Endometrium (tissue), 2 donors: ENCODE measurements around the gene RAD54L.
"Not testable (repeated sequence)": the region's sequence is repeated elsewhere in the genome, so short reads cannot be mapped to it uniquely, and the experiment has no call there.

Experiments used
- FAIRE-seq: peaks from 2 replicates; lab custom pipeline; 2012; peaks lifted over from hg19 to GRCh38; lab: Jason Lieb, UNC
- donor health status: control.
- donor health status: control.

Gene RAD54L

DNA sequence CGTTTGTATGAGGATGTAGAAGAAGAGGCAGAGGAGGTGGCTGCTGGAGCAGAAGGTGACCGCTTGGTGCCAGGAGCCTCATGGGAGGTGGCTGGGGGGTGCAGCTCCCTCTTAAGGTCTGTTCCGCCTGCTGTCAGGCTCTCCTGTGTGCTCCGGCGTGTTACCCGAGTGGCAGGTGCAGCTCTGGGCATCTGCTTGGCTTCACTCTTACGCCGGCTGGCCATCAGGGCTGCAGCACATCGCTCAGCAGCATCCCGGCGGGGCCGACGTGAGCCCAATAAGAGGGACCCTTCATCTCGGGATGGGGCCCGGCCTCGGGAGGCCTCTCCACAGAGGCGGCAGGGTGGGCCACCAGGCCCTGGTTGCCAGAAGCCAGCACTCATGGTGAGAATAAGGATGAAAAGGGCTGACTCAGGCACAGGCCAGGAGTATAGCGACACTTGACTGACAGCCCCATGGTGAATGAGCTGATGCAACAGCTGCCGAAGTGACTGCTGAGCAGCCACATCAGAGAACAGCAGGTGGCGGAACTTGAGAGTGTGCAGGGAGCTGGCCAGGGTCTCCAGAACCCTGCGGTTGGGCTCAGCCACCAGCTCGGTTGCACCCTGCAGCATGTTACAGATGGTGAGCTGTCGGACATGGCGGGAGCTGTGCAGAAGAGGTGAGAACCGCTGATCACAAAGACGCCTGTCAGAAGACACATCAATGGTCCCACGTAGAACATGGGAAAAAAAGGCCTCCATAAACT lies 38.3 kb downstream of the RAD54L start:
- FAIRE-seq: no peak

DNA sequence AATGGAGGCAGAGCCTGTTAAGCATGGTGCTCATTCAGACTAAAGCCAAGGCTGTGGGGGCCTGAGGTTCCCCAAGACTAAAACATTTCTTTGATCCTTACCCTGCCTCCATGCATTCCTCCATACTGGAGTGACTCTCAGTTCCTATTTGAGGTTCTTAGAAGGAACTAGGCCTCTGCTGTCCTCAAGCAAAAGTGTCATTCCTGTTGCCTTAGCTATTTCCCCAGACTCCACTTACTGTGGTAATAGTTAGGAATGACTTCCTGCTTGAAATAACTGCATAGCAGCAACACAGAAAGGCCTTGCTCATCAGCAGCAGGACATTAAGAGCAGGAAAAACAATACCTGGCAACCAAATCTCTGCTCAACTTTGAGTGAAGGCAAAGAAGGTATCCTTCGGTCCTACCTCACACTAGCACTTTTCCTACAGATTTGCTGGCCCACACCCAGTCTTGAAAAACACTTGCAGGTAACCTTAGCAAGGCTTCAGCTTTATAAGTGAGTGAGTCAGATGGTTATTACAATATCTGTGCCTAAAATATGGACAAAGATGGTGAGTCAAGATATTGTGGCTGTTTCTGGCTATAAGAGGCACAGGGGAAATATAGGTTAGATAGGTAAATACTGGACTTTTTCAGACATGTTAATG lies 41.0 kb downstream of the RAD54L start:
- FAIRE-seq: no peak

DNA sequence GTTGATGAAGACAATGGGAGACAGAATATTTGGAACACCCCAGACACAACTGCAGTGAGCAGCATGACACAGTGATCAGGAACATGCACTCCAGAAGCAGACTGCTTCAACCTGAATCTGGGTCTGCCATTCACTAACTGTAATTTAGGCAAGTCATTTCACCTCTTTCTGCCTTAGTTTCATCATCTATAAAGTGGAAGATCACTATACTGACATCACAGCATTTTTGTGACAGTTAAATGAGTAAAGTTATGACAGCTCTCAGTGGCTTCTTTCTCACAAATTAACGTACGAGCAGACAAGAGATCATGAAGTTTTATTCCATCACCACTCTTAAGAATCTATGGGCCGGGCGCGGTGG lies 41.6 kb downstream of the RAD54L start:
- no peak for FAIRE-seq

DNA sequence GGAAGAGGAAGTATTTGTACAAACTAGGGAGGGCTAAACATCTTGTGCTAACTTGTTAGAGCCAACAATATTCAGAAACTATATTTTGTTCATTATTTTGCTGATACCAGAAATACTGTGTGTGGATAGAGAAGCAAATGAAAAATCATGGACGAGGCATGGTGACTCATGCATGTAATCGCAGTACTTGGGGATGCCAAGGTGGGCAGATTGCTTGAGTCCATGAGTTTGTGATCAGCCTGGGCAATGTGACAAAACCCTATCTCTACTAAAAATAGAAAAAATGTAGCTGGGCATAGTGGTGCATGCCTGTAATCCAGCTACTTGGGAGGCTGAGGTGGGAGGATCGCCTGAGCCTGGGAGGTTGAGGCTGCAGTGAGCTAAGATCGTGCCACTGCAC lies 42.4 kb downstream of the RAD54L start:
- FAIRE-seq: no peak

DNA sequence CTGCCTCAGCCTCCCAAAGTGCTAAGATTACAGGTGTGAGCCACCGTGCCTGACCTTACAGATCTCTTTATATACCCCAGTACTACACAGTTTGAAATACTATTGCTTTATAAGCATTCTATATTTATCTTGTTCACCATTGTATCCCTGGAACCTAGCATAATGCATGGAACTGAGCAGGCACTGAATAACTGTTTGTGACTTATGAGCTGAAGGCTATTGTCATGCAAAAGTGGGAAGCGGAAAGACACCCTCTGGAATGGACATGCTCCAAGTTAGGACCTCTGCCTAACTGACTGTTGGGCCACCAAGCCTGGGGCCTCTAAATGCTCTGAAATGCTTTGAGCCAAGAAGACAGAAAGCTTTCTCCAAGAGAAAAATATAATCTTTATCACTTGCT lies 47.7 kb downstream of the RAD54L start:
- FAIRE-seq: no peak

DNA sequence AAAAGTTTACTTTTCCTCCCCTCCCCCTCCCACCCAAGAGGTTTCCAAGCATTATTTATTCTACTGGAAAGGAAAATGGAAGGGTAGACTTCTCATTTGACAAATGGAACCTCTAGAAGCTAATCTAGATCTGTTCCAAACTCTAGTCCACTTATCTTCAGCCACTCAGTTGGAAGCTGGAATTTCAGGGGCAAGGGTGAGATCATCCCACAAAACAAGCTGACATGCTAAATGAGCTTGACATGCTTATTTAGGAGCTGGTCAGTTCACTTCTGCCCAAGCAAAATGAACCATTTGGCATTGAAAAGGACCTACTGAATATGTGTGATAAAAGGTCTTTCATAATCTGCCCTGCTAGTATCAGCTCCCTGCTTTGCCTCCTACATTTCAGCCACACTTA lies 50.8 kb downstream of the RAD54L start:
- no peak for FAIRE-seq

DNA sequence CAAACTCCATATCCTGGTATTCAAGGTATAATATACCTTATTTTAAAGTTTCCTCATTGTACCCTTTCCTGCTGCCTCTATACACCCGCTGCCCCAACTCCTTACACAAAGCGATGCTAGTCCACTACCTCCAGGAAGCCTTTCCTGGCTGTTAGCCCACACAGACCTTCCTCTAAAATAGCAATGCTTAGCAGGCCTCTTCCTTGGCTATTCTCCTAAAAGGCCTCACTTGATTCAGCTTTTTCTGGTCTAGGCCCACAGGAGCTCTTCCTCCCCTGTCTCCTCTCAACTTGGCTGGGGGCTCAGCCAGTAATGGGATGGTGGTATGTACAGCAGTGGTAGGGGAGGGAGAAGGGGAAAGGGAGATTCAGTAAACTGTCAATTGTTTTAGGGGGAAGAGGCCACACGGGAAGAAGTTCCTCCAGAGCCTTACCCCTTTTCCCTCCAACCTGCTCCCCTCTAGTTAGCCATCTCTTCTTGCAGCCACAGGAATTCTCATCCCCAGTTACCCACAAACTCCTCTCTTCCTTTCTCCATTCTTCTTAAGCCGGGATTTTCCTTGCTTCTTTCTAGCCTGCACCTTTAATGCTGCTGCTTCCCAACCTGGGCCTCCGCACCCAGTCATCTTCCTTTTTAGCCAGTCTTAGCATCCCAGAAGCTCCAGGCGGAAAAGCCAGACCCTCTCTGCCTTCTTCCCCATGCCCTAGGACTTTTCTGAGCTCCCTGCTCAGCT lies 53.3 kb downstream of the RAD54L start:
- no peak for FAIRE-seq

DNA sequence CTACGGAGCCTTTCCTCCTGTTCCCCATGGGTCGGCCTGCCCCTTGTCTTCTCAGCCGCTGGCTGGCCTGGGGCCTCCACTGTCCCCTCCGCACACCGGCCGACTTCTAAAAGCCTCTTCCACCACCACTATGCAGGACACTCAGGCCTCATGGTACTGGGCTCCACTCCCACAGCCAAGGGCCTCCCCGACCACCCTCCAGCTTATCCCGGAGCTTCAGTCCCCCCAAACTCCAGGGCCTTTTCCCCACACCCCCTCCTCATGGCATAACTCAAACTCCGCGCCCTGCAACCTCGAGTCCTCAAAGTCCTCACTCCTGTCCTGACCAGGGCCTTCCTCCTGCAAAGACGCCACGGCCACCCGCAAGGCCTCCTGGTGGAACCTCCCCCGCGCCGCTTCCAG lies 53.8 kb downstream of the RAD54L start:
- FAIRE-seq: no peak

DNA sequence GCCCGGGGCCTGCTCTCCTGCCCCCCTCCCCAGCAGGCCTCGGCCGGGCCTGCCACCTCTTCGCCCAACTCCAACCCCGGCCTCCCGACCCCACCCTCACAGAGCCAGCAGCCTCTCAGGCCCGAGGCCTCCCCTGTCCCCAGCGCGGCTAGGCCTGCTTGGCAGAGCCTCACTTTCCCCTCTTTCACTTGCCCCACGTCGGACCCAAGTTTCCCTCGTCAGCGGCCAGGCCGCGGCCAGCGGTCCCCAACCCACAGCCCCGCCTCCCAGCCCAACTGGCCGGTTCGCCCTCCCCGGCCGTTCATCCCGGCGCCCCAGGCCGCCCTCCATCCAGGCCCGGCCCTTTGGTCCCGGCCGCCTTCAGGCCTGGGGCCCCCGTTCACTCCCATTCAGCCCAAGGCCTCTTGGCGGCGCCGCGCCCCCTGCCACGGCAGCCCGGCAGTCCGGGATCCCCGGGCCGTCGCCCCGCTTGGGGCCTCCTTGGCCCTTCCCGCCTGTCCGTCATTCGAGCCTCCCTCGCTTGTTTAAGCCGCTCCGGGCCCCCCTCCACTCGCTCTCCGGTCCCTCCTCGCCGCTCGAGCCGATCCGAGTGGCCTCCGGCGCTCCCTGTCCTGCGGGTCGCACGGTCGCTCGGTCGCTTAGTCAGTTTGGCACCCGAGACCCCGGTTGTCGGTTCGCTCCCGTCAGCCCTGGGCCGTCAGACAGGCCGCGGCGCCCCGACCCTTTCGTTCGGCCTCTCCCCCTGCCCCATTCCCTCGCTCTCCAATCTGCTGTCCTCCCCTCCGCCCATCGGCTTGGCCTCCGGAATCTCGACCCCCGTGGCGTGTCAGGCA lies 54.5 kb downstream of the RAD54L start:
- no peak for FAIRE-seq

DNA sequence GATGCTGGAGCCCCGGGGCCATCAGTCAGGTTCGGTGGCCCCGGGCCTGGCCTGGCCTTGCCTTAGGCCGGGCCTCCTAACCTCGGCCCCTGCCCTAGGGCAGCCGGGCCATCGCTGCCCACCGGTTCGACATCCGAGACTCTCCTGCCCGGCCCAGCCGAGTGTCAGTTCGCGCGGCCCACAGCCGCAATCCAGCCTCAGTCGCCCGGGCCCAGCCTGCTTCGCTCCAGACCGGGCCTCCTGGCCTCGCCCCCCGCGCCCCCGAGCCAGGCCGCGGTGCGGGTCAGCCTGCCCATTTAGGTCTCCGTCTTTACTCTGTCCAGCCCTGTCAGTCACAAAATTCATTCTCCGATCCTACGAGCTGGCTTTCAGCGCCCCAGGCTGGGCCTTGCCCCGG lies 55.1 kb downstream of the RAD54L start:
- no peak for FAIRE-seq

DNA sequence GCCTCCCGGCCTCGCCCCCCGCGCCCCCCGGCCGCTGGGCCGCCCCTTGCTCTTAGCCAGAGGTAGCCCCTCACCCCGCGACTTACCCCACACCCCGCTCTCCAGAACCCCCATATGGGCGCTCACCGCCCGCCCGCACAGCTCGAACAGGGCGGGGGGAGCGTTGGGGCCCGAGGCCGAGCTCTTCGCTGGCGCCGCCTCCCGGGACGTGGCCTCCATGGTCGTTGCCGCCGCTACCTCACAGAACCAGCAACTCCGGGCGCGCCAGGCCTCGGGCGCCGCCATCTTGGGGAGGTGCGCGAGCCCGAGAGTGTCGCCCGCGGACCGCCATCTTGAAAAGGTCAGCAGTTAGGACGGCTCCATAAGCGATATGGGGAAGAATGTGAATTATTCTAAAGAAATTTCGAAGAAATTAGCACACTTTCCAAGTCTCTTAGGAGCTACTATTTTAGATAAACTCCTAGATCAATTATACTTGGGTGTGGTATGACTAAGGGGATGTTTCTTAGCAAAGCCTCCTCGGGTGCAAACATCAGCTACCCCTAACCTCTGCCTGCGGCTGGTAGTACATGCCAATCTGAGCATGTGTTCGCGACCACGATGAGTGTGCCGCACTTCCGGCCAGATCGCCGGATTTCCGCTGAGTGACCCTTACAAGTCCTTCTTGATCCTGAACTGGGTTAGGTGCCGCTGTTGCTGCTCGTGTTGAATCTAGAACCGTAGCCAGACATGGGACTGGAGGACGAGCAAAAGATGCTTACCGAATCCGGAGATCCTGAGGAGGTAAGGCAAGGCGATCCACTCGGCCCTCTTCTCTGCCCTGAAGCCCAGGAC lies 55.7 kb downstream of the RAD54L start, which contains the start of the genes LRRC41 and UQCRH:
Gene LRRC41 (minus strand): TSS at position 579 of the 834 bp plus-strand sequence. CDS start 294 bp downstream, at position 285.
Gene UQCRH (plus strand): TSS at position 661 of the 834 bp plus-strand sequence. CDS start 69 bp downstream, at position 730.
- peak; percentile 53 for FAIRE-seq

DNA sequence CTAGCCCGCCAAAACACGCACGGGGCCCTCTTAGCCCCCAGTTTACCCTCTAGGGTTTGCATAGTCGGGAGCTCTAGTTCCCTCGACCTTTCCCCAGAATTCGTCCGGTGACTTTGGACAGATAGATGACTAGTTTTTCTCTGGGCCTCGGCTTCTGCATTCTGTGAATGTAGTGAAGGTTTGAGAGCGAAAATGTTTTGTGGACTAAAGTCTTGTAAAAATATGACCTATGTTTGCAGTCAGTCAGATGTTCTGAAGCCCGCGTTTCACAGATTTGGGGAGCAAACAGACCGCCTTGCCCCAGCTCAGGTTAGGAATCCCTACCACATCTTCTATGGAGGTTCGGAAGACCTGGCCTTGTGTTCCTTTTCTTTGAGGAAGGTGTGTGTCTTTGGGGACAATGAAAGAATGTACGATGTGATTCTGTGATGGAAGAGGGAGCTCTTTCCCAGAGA lies 56.3 kb downstream of the RAD54L start:
- no peak for FAIRE-seq

DNA sequence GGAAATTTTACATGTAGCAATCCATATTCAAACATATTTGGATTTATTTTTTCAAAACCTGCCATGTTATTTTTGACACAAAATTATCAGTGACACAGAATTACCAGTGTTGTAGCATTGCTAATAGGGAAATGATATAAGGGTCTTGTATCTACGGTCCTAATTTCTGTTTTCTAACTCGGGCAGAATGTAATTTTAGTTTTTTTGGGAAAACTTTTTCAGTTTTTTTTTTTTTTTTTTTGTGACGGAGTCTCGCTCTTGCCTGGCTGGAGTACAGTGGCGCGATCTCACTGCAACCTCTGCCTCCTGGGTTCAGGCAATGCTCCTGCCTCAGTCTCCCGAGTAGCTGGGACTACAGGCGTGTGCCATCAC lies 58.6 kb downstream of the RAD54L start:
- no peak for FAIRE-seq

DNA sequence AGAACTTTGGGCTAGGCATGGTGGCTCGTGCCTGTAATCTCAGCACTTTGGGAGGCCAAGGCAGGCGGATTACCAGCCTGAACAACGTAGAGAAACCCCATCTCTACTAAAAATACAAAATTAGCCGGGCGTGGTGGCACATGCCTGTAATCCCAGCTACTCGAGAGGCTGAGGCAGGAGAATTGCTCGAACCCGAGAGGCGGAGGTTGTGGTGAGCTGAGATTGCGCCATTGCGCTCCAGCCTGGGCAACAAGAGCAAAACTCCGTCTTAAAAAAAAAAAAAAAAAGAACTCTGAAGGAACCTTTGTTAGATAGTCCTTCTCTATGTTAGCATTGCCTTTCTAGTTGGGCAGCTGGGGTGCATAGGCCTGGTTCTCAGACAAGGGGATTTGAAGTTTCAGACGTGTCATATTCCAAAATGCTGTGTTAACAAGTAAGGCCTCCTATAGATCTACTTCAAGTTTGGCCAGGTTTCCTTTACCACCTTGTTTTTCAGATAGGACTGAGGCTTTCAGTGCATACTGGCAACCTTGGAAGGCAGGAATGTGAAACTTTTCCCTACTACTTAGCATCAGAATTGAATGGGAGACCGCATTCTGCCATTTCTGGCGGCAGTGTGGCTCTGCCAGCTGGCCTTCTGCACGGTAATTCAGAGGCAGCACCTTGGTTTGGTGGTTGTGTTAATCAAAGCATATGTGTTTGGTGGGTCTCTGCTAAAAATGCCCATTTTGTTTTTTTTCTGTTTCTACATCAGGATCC lies 62.0 kb downstream of the RAD54L start:
- no peak for FAIRE-seq

DNA sequence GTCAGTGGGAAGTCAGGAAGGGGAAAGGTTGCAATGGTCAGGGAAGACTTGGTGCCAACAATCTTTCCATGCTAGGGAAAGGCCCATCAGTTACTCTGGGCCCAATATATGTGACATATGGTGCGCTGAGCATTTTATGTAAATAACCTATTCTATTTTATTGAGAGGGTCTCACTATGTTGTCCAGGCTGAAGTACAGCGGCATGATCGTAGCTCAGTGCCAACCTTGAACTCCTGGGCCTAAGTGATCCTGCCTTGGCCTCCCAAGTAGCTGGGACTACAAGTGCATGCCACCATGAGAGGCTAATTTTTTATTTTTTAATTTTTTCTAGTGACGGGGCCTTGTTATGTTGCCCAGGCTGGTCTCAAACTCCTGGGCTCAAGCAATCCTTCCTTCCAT lies 62.8 kb downstream of the RAD54L start:
- FAIRE-seq: no peak

DNA sequence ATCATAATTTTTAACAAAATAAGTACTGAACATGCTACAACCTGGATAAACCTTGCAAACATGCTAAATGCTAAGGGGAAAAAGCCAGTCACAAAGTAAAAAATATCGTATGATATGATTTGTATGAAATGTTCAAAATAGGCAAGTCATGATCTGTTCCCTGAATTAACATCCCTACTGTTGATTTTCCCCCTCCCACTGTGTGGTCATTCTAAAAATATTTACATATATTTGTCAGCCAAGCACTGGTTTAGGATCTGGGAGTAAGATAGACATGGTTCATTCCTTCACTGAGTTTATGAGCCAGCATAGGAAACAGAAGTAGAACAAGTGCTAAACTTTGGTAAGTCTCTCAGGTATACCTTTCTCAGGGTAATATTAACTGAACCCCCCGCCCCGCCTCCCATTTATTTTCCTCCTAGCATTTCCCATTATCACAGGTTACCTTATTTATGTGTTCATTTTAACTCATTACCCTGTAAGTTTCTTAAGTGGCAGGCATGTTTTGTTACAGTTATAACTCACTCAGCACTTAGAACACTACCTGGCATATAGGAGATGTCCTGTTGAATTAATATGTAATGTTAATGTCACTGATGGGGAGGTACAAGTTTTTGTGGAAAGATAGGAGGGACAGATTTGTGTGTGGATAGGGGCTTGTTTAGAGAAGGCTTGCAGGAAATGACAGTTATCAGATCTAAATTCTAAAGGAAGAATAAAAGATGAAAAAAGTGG lies 68.3 kb downstream of the RAD54L start:
- FAIRE-seq: no peak

DNA sequence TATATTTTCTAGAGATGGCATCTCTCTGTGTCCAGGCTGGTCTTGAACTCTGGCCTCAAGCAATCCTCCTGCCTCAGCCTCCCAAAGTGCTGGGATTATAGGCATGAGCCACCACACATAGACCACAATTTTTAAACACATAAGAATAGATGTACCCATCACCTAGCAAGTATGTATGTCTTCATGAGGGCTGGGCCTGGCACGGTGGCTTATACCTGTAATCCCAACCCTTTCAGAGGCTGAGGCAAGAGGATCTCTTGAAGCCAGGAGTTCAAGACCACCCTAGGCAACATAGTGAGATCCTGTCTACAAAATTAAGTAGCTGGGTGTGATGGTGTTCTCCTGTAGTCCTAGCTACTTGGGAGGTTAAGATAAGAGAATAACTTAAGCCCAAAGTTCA lies 69.8 kb downstream of the RAD54L start:
- FAIRE-seq: no peak

DNA sequence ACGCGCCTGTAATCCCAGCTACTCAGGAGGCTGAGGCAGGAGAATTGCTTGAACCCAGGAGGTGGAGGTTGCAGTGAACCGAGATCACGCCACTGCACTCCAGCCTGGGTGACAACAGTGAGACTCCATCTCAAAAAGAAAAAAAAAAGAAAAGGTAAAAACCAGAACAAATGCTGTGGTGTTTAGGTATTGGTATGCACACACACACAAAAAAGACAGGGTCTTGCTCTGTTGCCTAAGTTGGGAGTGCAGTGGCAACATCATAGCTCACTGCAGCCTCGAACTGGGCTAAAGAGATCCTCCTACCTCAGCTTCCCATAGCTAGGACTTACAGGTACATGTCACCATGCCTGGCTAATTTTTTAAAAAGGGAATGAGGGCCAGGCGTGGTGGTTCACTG lies 71.7 kb downstream of the RAD54L start:
- not testable (repeated sequence) for FAIRE-seq
